ENCODE data around the gene FOXP3. TPM values are rescaled to one million over a fixed set of nuclear protein-coding genes. Genes with fewer than 3 reads are reported as not detected.
A peak's percentile ranks its signal among the peaks of the same experiment; 100 is the strongest.

Gene FOXP3
- polyA plus RNA-seq, 1 of the 3 experiments (the other 2 are of a cell fraction), result 0.12 TPM

GRCh38 chrX:49269767-49270248 lies 5.3 kb upstream of the FOXP3 start, which contains the start of gene PPP1R3F:
PPP1R3F (plus strand) TSS chrX:49269793; CDS start chrX:49269870, 77 bp downstream.
- H3K27ac ChIP-seq (ENCODE audit: low read depth in 2 of 2, low read length in 1 of 2), result peak within 1 kb of the TSS; percentile 82 to 84
- POLR2A ChIA-PET, result interaction anchor here (0.9 kb wide), 1 partner anchor 196 kb away, joined by 3 read pairs; the partner anchor contains the start of gene PRAF2
- CTCF ChIA-PET, result no interaction called here
- no peak for DNase-seq
- H3F3A ChIP-seq (replicated peaks; ENCODE audit: insufficient read depth), result no peaks in the 10 kb centered on the region
- H2AFZ ChIP-seq (ENCODE audit: low read depth), result peak within 1 kb of the TSS; percentile 82
- no peaks in the 10 kb centered on the region for H3K36me3 ChIP-seq (replicated peaks in 1 of 2; ENCODE audit: control insufficient read depth in 1 of 2, insufficient read depth in 2 of 2, low read length in 1 of 2)
- no peaks in the 10 kb centered on the region for H3K9me3 ChIP-seq
- peaks cover 4% of the 10 kb centered on the region; the same call in 1 of the 2 replicates for H4K20me1 ChIP-seq (ENCODE audit: insufficient read depth)
- H3K79me2 ChIP-seq (ENCODE audit: insufficient read depth), result peaks cover 24% of the 10 kb centered on the region; the same call in 1 of the 2 replicates
- peaks cover 0 to 23% of the 10 kb centered on the region in 2 experiments; a peak in 1 of 4 replicates for H3K4me1 ChIP-seq (ENCODE audit: control insufficient read depth in 1 of 2, insufficient read depth in 2 of 2, low read depth in 1 of 2, low read length in 1 of 2)
- H3K4me2 ChIP-seq, result peak within 1 kb of the TSS; percentile 84
- H3K9me2 ChIP-seq, result no peaks in the 10 kb centered on the region
- no peak for TF ChIP-seq TCF12 (IDR thresholded peaks at IDR 0.05)
- no peak for TF ChIP-seq EZH2phosphoT487 (IDR thresholded peaks at IDR 0.05; ENCODE audit: borderline replicate concordance, low read depth)
- TF ChIP-seq YY1 (IDR thresholded peaks at IDR 0.05; ENCODE audit: low read depth), result peak; percentile 86
- TF ChIP-seq FOXJ3 (CRISPR knock-in tag; IDR thresholded peaks at IDR 0.05), result no peak
- no peak for TF ChIP-seq TEAD4 (IDR thresholded peaks at IDR 0.05; ENCODE audit: borderline replicate concordance, insufficient read depth)
- no peak for TF ChIP-seq PBX3 (IDR thresholded peaks at IDR 0.05)
- no peak for TF ChIP-seq NFIC (IDR thresholded peaks at IDR 0.05; ENCODE audit: borderline replicate concordance)
- no peak for TF ChIP-seq USF2 (IDR thresholded peaks at IDR 0.05; ENCODE audit: borderline replicate concordance, low read depth, low read length)
- peak; percentile 20; the same call in 1 of the 2 replicates for TF ChIP-seq POLR2AphosphoS5 (IDR thresholded peaks at IDR 0.05; ENCODE audit: low read depth, low read length)
- no peak for TF ChIP-seq RFX5 (IDR thresholded peaks at IDR 0.05; ENCODE audit: low read length)
- TF ChIP-seq GABPA (IDR thresholded peaks at IDR 0.05; ENCODE audit: low read depth), result no peak
- no peak for TF ChIP-seq TAF1 (IDR thresholded peaks at IDR 0.05; ENCODE audit: borderline replicate concordance, low read depth, low read length)
- peak within 1 kb of the TSS; percentile 73 for H3K9ac ChIP-seq
- H3K4me3 ChIP-seq (ENCODE audit: low read depth in 2 of 2, low read length in 1 of 2), result peak within 1 kb of the TSS; percentile 64 to 65
- 64% methylated on average over 35 of the region's 70 CpGs for WGBS (ENCODE audit: low lambda C conversion rate)
- H3K27me3 ChIP-seq (ENCODE audit: insufficient read depth), result no peaks in the 10 kb centered on the region; the same call in 1 of the 2 replicates

GRCh38 chrX:49269010-49269766 lies 4.7 kb upstream of the FOXP3 start:
- 21% methylated on average over 45 of the region's 45 CpGs for WGBS (ENCODE audit: low lambda C conversion rate)
- Histone ChIP-seq H3K4me3 (ENCODE audit: low read depth in 2 of 2, low read length in 1 of 2) (peak overlapping the region; percentile 64 to 65), H3K4me1 (ENCODE audit: control insufficient read depth in 1 of 2, insufficient read depth in 2 of 2, low read depth in 1 of 2, low read length in 1 of 2) (peaks cover 0 to 23% of the 10 kb centered on the region in 2 experiments; a peak in 1 of 4 replicates), H3K36me3 (replicated peaks in 1 of 2; ENCODE audit: control insufficient read depth in 1 of 2, insufficient read depth in 2 of 2, low read length in 1 of 2) (no peaks in the 10 kb centered on the region), H3K79me2 (ENCODE audit: insufficient read depth) (peaks cover 24% of the 10 kb centered on the region; the same call in 1 of the 2 replicates), H3K27ac (ENCODE audit: low read depth in 2 of 2, low read length in 1 of 2) (peak overlapping the region; percentile 82 to 84), H3K9me3 (no peaks in the 10 kb centered on the region), H3K4me2 (peak overlapping the region; percentile 59), H2AFZ (ENCODE audit: low read depth) (no peak overlapping the region; the same call in 1 of the 2 replicates), H3K9ac (peak overlapping the region; percentile 73), H3K9me2 (no peaks in the 10 kb centered on the region), H3K27me3 (ENCODE audit: insufficient read depth) (no peaks in the 10 kb centered on the region; the same call in 1 of the 2 replicates), H4K20me1 (ENCODE audit: insufficient read depth) (peaks cover 4% of the 10 kb centered on the region; the same call in 1 of the 2 replicates), H3F3A (replicated peaks; ENCODE audit: insufficient read depth) (no peaks in the 10 kb centered on the region)
- peak; percentile 89 for DNase-seq
- ChIA-PET CTCF (interaction anchor here (0.7 kb wide), 1 partner anchor 105 kb away, joined by 3 read pairs; no protein-coding TSS in a partner anchor), POLR2A (interaction anchor here (0.6 to 1.3 kb wide), 4 partner anchors 13 to 219 kb away, joined by 3 read pairs; partner anchors contain the start of genes CCDC22 and PRAF2)
- 0 out of 2 replicates have a peak, but pooled peaks have one; percentile 10 for TF ChIP-seq MAX (IDR thresholded peaks at IDR 0.05; ENCODE audit: low read depth)
- TF ChIP-seq JUND (IDR thresholded peaks at IDR 0.05), result no peak
- TF ChIP-seq IRF3 (IDR thresholded peaks at IDR 0.05; ENCODE audit: low read depth, low read length), result peak; percentile 75
- no peak for TF ChIP-seq SIN3A (IDR thresholded peaks at IDR 0.05; ENCODE audit: borderline replicate concordance, low read depth, low read length)
- no peak for TF ChIP-seq MXI1 (IDR thresholded peaks at IDR 0.05; ENCODE audit: low read depth, low read length)
- TF ChIP-seq TEAD4 (IDR thresholded peaks at IDR 0.05; ENCODE audit: borderline replicate concordance, insufficient read depth), result no peak
- no peak for TF ChIP-seq RXRA (IDR thresholded peaks at IDR 0.05; ENCODE audit: borderline replicate concordance, low read depth)
- no peak for TF ChIP-seq RCOR1 (IDR thresholded peaks at IDR 0.05; ENCODE audit: low read length)
- TF ChIP-seq TAF1 (IDR thresholded peaks at IDR 0.05; ENCODE audit: borderline replicate concordance, low read depth, low read length), result 0 out of 2 replicates have a peak, but pooled peaks have one; percentile 38
- TF ChIP-seq USF2 (IDR thresholded peaks at IDR 0.05; ENCODE audit: borderline replicate concordance, low read depth, low read length), result no peak
- no peak; the same call in 1 of the 2 replicates for TF ChIP-seq YY1 (IDR thresholded peaks at IDR 0.05; ENCODE audit: low read depth)
- TF ChIP-seq GATA2 (CRISPR knock-in tag; IDR thresholded peaks at IDR 0.05), result no peak
- TF ChIP-seq RFX5 (IDR thresholded peaks at IDR 0.05; ENCODE audit: low read length), result no peak
- TF ChIP-seq TCF12 (IDR thresholded peaks at IDR 0.05), result no peak
- no peak for TF ChIP-seq FOXM1 (IDR thresholded peaks at IDR 0.05; ENCODE audit: low read depth)

Data from SK-N-SH (cell line).